Pancreas (tissue), 10 donors: ENCODE measurements around the gene SUV39H1. TPM values are rescaled to one million over a fixed set of nuclear protein-coding genes. Genes with fewer than 3 reads are reported as not detected.
"Not testable (repeated sequence)": the region's sequence is repeated elsewhere in the genome, so short reads cannot be mapped to it uniquely, and the experiment has no call there.

Experiments used
- ATAC-seq, 4 donors: fragments of 200-7000 bp; cut with Tn5 transposase; one replicate each; pipeline versions ENCODE4 v1.8.0 to v1.9.1; 2020; ENCODE audit warnings: mild to moderate bottlenecking in 4 of 4, moderate library complexity in 4 of 4
- DNase-seq, 6 donors: peaks; one replicate each; pipeline ENCODE4 v3.0.0-alpha.2; 2020
- FAIRE-seq: peaks from 2 replicates; lab custom pipeline; 2012; peaks lifted over from hg19 to GRCh38; lab: Jason Lieb, UNC
- H3K27ac ChIP-seq, 4 donors: fragments of 200-600 bp; sonication (generic); 1 replicate in 3 of 4; 2 replicates in 1 of 4; pipeline versions ENCODE4 v1.5.0 to v1.8.0; 2020
- H3K27me3 ChIP-seq, 4 donors: fragments of 200-600 bp; one replicate each; pipeline ENCODE4 v1.8.0; 2021
- H3K36me3 ChIP-seq, 3 donors: fragments of 200-600 bp; sonication (generic) in 1 of 3; one replicate each; pipeline versions ENCODE4 v1.5.0 to v1.8.0; 2020 to 2021
- H3K4me1 ChIP-seq, 3 donors: fragments of 200-600 bp; one replicate each; pipeline ENCODE4 v1.8.0; 2021
- H3K4me3 ChIP-seq, 4 donors: fragments of 200-600 bp; sonication (generic) in 2 of 4; one replicate each; pipeline versions ENCODE4 v1.5.0 to v1.8.0; 2020 to 2021
- H3K9me3 ChIP-seq, 4 donors: fragments of 200-600 bp; one replicate each; pipeline ENCODE4 v1.8.0; 2021
- WGBS, 2 donors: extraction: QIAGEN DNeasy Blood & Tissue Kit; methylation state at CpG; one replicate each; pipeline ENCODE4 v1.1.7; 2013; 5-methylcytosine and 5-hydroxymethylcytosine counted together
- intact Hi-C, 3 donors: fragments of 100-400 bp; cut with DNase I; formaldehyde crosslinking; loops; one replicate each; pipeline versions ENCODE4 v1.11.1 to v1.14.2; 2022
- polyA plus RNA-seq, 2 donors: library from polyadenylated mRNA; stranded (reverse); fragments of 200-250 nt; gene quantifications; one replicate each; pipeline ENCODE4 v1.2.3, GENCODE V29; 2013
- total RNA-seq, 6 donors: library from RNA; stranded (reverse); fragmentation: NEBNext Ultra II Directional in 4 of 6; extraction: Animal tissue kit (Norgen Biotek cat#: 25700) in 4 of 6; gene quantifications; one replicate each; pipeline versions ENCODE4 v1.2.1 to v1.2.4, GENCODE V29; 2021 to 2023
- TF ChIP-seq, protein P1 (sequence below), 4 donors: fragments of 200-600 bp; sonication (generic) in 3 of 4; IDR thresholded peaks; one replicate each; pipeline versions ENCODE4 v1.5.0 to v1.8.0; 2021; ENCODE audit warnings: antibody characterized with exemption in 4 of 4
- donor health status: healthy with polysubstance abuse.
- donor health status: DM: no; HTN: no; CAD: no; lungs with moderate emphysema.
- donor health status: DM: no; HTN: no; CAD: no.
- donor health status: control.
- donor health status: control.
- donor health status: Bipolar disorder and iron deficiency.
- donor health status: DM: yes; HTN: yes; CAD: no.
- donor health status: DM: no; HTN: no; CAD: no.
- donor health status: DM: no; HTN: no; CAD: no.
- donor health status: DM: yes; HTN: yes; CAD: no.

SUV39H1 gene
- total and polyA plus RNA-seq, 8 donors, result 0.88 to 2.8 (median 1.9) TPM

DNA sequence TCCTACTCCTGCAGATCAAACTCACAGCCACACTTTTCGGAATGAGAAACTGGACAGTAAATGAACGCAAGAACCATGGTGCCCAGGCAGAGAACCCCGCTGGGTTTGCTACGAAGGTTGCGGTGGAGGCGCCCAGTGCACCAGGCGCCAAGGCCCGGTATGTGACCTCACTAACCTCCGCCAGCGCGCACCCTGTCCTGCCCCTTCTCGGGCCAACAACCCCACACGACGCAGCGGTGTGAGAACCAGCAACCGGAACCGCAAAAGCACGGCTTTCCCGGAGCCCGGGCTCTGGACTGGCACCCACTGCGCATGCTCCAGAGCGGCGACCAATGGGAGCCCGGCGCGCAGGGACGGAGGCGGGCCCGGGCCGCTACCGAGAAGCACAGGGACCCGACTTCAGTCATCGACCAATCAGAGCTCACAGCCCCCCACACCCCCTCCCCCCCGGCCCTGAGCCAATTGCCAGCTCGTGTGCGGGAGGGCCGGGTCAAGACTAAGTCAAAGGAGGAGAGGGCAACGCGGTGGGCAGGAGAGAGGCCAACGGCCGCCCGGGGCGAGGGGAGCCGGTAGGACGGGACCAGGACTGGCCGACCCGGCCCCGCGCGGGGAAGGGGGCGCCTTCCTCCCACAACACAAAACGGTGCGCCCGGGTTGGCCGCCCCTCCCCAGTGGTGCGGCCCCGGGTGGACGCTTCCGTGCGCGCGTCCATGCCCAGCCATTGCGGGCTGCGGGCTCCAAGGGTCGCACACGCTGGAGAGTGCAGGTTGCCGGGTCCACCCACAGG, 20.2 kb upstream of the SUV39H1 start:
- ATAC-seq, result peak; percentile 98 to 99 (median 98)
- 1 to 32% methylated on average over 66 to 67 of the region's 67 CpGs for WGBS, 2 donors
- no peaks in the 10 kb centered on the region for H3K27me3 ChIP-seq
- intact Hi-C loops, result no loop called here
- FAIRE-seq, result no peak
- no peaks in the 10 kb centered on the region for H3K4me1 ChIP-seq
- no peaks in the 10 kb centered on the region for H3K9me3 ChIP-seq
- peak overlapping the region; percentile 49 to 78 (median 76) for H3K27ac ChIP-seq
- DNase-seq, result peak; percentile 87 to 96 (median 92)
- H3K36me3 ChIP-seq, result no peaks in the 10 kb centered on the region
- peak overlapping the region; percentile 51 to 71 (median 60) for H3K4me3 ChIP-seq
- TF ChIP-seq, protein P1, sequence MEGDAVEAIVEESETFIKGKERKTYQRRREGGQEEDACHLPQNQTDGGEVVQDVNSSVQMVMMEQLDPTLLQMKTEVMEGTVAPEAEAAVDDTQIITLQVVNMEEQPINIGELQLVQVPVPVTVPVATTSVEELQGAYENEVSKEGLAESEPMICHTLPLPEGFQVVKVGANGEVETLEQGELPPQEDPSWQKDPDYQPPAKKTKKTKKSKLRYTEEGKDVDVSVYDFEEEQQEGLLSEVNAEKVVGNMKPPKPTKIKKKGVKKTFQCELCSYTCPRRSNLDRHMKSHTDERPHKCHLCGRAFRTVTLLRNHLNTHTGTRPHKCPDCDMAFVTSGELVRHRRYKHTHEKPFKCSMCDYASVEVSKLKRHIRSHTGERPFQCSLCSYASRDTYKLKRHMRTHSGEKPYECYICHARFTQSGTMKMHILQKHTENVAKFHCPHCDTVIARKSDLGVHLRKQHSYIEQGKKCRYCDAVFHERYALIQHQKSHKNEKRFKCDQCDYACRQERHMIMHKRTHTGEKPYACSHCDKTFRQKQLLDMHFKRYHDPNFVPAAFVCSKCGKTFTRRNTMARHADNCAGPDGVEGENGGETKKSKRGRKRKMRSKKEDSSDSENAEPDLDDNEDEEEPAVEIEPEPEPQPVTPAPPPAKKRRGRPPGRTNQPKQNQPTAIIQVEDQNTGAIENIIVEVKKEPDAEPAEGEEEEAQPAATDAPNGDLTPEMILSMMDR (IDR thresholded peaks at IDR 0.05), result no peak

DNA sequence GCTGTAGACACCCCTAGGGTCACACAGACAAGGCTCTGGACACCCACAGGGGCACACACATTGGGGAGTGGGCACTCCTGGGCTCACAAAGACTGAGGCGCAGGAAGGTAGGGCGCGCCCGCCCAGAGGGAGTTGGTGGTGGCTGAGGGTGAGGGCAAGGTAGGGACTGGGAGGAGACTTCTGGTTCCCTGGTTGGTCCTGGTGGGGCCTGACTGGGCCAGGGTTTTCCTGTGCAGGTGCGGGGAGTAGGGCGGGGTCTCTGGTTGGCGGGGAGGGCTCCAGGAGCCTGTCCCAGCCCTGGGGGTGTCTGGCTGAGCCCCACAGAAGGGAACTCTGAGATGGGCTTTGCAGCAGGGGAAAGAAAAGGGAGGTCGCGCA, 19.7 kb upstream of the SUV39H1 start:
- Histone ChIP-seq H3K4me1 (no peaks in the 10 kb centered on the region), H3K9me3 (no peaks in the 10 kb centered on the region), H3K4me3 (peak overlapping the region; percentile 51 to 71 (median 60)), H3K27ac (peak overlapping the region; percentile 49 to 77 (median 76)), H3K27me3 (no peaks in the 10 kb centered on the region), H3K36me3 (no peaks in the 10 kb centered on the region)
- DNase-seq (peak in 2 of 6 donors; percentile 4 to 64), FAIRE-seq (no peak), ATAC-seq (peak; percentile 19 to 44 (median 32))
- 2 to 12% methylated on average over 9 of the region's 9 CpGs for WGBS, 2 donors
- intact Hi-C loops, result no loop called here
- TF ChIP-seq, protein P1 (IDR thresholded peaks at IDR 0.05), result no peak

DNA sequence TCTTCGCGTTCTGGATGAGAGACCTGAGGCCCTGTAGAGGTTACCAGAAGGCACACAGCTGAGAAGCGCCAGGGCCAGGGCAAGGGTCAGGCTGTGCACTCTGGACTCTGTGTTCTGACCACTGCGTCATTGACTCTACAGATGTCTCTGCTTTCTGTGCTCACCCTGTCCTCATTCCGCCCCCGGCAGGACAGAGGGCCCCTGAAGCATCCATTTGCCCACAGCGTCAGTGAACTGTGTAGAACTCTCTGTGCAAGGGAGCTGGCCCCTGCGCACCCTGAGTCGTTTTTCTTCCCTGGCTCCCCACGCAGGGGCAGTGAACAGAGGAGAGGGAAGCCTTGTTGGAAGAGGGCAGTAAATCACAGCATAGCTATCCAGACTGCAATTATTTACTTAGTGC, 19.0 kb upstream of the SUV39H1 start:
- Histone ChIP-seq H3K27me3 (no peaks in the 10 kb centered on the region), H3K4me3 (no peak overlapping the region), H3K36me3 (no peaks in the 10 kb centered on the region), H3K4me1 (no peaks in the 10 kb centered on the region), H3K27ac (no peak overlapping the region), H3K9me3 (no peaks in the 10 kb centered on the region)
- 41 to 52% methylated on average over 9 to 10 of the region's 10 CpGs for WGBS, 2 donors
- FAIRE-seq (no peak), ATAC-seq (no peak), DNase-seq (no peak)
- TF ChIP-seq, protein P1 (IDR thresholded peaks at IDR 0.05), result no peak
- intact Hi-C loops, result no loop called here

DNA sequence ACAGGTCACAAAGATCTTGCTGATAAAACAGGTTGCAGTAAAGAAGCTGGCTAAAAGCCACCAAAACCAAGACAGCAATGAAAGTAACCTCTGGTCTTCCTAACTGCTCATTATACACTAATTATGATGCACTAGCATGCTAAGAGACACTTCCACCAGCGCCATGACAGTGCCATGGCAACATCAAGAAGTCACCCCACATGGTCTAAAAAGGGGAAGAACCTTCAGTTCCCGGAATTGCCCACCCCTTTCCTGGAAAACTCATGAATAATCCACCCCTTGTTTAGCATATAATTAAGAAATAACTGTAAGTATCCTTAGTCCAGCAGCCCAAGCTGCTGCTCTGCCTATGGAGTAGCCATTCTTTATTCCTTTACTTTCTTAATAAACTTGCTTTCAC, 16.1 kb upstream of the SUV39H1 start:
- 38 to 45% methylated on average over 2 of the region's 2 CpGs for WGBS, 2 donors
- DNase-seq, H3K27me3 ChIP-seq, H3K36me3 ChIP-seq, intact Hi-C loops, H3K4me1 ChIP-seq, H3K4me3 ChIP-seq, FAIRE-seq, H3K9me3 ChIP-seq, H3K27ac ChIP-seq, ATAC-seq: not testable (repeated sequence)

DNA sequence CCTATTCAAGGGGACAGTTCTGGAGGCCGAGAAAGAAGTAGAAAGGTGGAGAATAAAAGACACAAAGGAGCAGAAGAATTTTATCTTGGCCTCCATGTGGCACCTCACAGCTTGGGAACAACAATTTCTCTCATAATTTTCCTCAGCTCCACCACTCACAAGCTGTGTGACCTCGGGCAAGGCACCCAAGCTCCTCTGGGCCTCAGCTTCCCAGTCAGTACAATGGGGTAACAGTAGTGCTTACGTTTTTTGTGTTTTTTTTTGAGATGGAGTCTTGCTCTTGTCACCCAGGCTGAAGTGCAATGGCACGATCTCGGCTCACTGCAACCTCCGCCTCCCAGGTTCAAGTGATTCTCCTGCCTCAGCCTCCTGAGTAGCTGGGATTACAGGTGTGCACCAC, 15.6 kb upstream of the SUV39H1 start:
- H3K27me3 ChIP-seq, intact Hi-C loops, H3K4me1 ChIP-seq, H3K36me3 ChIP-seq, H3K4me3 ChIP-seq, DNase-seq, H3K9me3 ChIP-seq, ATAC-seq, FAIRE-seq, H3K27ac ChIP-seq: not testable (repeated sequence)
- 74 to 89% methylated on average over 6 of the region's 6 CpGs for WGBS, 2 donors
